Measurements from ENCODE around the gene CFAP68. TPM values are rescaled to one million over a fixed set of nuclear protein-coding genes. Genes with fewer than 3 reads are reported as not detected.

CFAP68 gene
- total and polyA plus RNA-seq, 2 of the 8 experiments (the other 6 are each of a cell fraction or from before 2014, with no cell fraction given): 21.4 to 43.1 TPM

GRCh38 chr11:111871693-111872161 is 7.6 kb upstream of the CFAP68 start:
- Histone ChIP-seq H2AFZ (ENCODE audit: low read length) (peak overlapping the region; percentile 43), H3K27me3 (replicated peaks in 1 of 4; ENCODE audit: control insufficient read depth in 3 of 4, extremely low read depth in 1 of 4, insufficient read depth in 3 of 4, low read length in 3 of 4) (no peaks in the 10 kb centered on the region; a peak in 1 of 7 replicates), H2BK12ac (ENCODE audit: low read depth, low read length) (no peak overlapping the region), H3K4me3 (ENCODE audit: extremely low read depth in 1 of 4, insufficient read depth in 2 of 4, low read depth in 3 of 4, low read length in 4 of 4) (peak overlapping the region; percentile 69 to 88 (median 84)), H2BK120ac (replicated peaks; ENCODE audit: low read depth, low read length) (no peak overlapping the region), H3K23me2 (ENCODE audit: low read depth, low read length) (peaks cover 2% of the 10 kb centered on the region), H3K4me2 (ENCODE audit: insufficient read depth in 1 of 2, low read depth in 2 of 2, low read length in 2 of 2) (peak overlapping the region; percentile 46 to 88), H4K8ac (ENCODE audit: extremely low read depth, insufficient read depth, low read length) (no peak overlapping the region), H2BK20ac (ENCODE audit: low read length) (no peak overlapping the region), H3K27ac (ENCODE audit: low read depth, low read length) (no peak overlapping the region), H3K56ac (replicated peaks; ENCODE audit: insufficient read length, low read depth, low read length) (peak overlapping the region; percentile 3), H3K4ac (replicated peaks; ENCODE audit: insufficient read length, low read depth, low read length) (no peak overlapping the region), H4K20me1 (replicated peaks in 1 of 2; ENCODE audit: control insufficient read depth in 1 of 2, insufficient read depth in 2 of 2, low read length in 2 of 2) (no peaks in the 10 kb centered on the region), H3K4me1 (replicated peaks in 1 of 4; ENCODE audit: control insufficient read depth in 3 of 4, insufficient read depth in 4 of 4, low read length in 3 of 4) (no peaks in the 10 kb centered on the region; a peak in 1 of 7 replicates), H3K18ac (ENCODE audit: extremely low read depth, low read length) (no peak overlapping the region), H3K9ac (replicated peaks in 1 of 4; ENCODE audit: extremely low read depth in 1 of 4, low read depth in 3 of 4, low read length in 3 of 4) (peak overlapping the region; percentile 32 to 84 (median 58); a peak in 5 of 7 replicates), H2AK5ac (ENCODE audit: low read depth, low read length) (no peak overlapping the region), H3K36me3 (ENCODE audit: control insufficient read depth in 2 of 4, insufficient read depth in 4 of 4, low read length in 3 of 4) (no peaks in the 10 kb centered on the region), H4K5ac (ENCODE audit: insufficient read length, low read depth, low read length) (no peak overlapping the region), H3K14ac (ENCODE audit: insufficient read length) (no peak overlapping the region), H4K91ac (replicated peaks; ENCODE audit: insufficient read length, low read length) (no peak overlapping the region), H2BK5ac (ENCODE audit: low read depth, low read length) (0 out of 2 replicates have a peak overlapping the region, but pooled peaks have one; percentile 45), H3K23ac (ENCODE audit: insufficient read length) (no peak overlapping the region), H3K79me2 (ENCODE audit: control insufficient read depth in 1 of 2, insufficient read depth in 2 of 2, low read length in 2 of 2) (no peaks in the 10 kb centered on the region), H3K79me1 (ENCODE audit: low read depth, low read length) (no peaks in the 10 kb centered on the region), H2BK15ac (ENCODE audit: low read length) (no peak overlapping the region), H3K9me3 (ENCODE audit: insufficient read depth in 2 of 2, low read depth in 1 of 2, low read length in 1 of 2) (no peaks in the 10 kb centered on the region)
- FAIRE-seq (no peak), DNase-seq (ENCODE audit: low read depth in 1 of 2, low spot score in 2 of 2) (no peak)
- 70% methylated on average over 5 of the region's 5 CpGs; no CpG with 5 or more reads in 1 of the 2 experiments for WGBS, 2 experiments (ENCODE audit: extremely low coverage in 1 of 2, insufficient coverage in 1 of 2, insufficient read length in 1 of 2, insufficient replicate concordance in 2 of 2, low coverage in 1 of 2, low lambda C conversion rate in 2 of 2, missing lambda C conversion rate in 1 of 2)
- TF ChIP-seq KDM5A (IDR thresholded peaks at IDR 0.05; ENCODE audit: low read length) (0 out of 2 replicates have a peak, but pooled peaks have one; percentile 7), CEBPB (IDR thresholded peaks at IDR 0.05; ENCODE audit: low read depth, low read length) (no peak)
- ChIA-PET CTCF (ENCODE audit: partially characterized antibody) (interaction anchor here (0.5 to 3.0 kb wide), 18 partner anchors 9 to 446 kb away, joined by 3 to 32 read pairs (median 5); no protein-coding TSS in a partner anchor), POLR2A (ENCODE audit: partially characterized antibody) (interaction anchor here (0.5 to 2.2 kb wide), 8 partner anchors 8 to 1718 kb away, joined by 3 to 7 read pairs (median 4); partner anchors contain the start of genes CFAP68, FDXACB1, SDHD and TIMM8B)
